ENCODE data around the gene PPARG.

The PPARG gene

DNA sequence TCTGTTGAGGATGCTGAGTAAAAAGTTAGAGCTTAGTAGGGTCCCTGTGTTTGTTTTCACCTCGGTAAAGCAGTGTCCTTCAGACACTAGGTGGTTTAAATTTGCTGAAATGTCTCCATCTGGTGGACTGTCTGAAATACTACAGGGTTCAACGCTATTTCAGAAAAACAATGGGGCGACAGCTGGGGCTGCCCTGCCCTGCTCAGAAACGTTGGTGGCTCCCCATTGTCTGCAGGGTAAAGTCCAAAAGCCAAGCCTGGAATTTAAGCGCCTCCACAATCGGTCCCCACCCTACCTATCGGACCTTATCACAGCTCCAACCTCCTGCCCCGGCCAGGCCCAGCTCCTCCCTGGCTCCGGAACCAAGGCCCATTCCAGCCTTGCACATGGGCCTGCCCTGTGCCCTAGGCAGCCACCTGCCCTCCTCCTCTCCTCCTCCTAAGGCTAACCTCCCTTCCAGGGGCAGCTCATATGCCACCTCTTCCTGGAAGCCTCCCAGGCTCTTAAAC, 191.1 kb downstream of the PPARG start:
- DNase-seq (ENCODE audit: low read depth, low spot score): no peak

DNA sequence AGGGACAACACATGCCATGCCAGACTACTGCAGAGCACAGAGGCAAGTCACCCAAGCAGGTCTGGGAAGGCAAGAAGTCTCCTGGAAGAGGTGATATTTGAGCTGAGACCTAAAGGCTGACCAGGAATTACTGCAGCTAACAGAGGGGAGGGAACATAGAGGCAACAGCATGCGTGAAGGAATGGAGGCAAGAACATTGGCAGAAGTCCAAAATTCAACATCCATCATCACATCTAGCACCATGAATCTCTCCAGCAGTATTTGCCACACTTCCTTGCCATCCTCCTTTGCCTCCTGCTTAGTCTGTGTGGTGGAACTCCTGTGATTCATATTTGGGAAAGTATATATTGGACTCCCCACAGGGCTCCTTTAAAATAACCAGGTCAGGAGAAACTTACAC, 194.5 kb downstream of the PPARG start:
- no peak for DNase-seq (ENCODE audit: low read depth, low spot score)

DNA sequence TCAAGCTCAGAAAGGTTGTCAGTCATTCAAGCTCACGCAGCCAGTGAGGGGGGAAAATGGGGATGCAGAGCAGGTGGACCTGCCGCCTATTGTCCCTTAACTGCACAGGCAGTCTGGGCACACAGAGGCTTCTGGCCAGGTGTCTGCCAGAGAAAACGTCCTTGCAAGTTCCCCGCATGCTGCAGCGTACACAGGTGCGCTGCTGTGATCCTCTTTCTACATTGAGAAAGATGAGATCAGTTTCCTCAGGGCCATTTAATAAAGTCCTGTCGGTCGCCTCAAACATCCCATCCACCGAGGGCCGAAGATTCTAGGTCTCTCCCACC, 195.0 kb downstream of the PPARG start:
- no peak for DNase-seq (ENCODE audit: low read depth, low spot score)
